ENCODE results near the gene CDK13. TPM values are rescaled to one million over a fixed set of nuclear protein-coding genes. Genes with fewer than 3 reads are reported as not detected.

The CDK13 gene
- total RNA-seq, 1 donor from 2014 or later: 53.2 TPM

DNA sequence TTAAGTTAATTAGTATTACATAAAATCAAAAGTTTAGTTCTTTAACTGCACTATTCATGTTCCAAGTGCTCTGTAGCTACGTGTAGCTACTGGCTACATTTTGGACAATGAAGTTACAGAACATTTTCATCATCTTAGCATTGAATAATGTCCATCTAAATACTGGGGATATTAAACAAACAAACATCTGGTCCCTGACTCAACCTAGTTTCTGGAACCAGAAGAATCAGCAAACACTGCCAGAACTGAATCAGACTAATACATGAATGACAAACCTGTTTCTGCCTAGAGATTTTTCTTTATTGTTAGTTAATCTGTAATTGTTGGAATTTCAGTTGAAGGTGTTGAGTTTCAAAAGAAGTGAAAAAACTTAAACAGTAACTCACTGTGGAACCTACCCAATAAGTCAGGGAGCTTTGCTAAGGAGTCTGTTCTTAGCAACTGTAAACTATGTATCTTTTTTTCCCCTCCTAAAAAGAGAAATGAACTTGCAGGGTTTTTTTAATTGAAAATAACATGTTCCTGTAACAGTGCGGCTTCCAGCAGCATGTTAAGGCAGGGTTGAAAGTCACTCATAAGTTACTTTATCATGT is 58.3 kb downstream of the CDK13 start:
- H3K4me1 Mint-ChIP-seq (ENCODE audit: low read depth, unreplicated experiment): no peaks in the 10 kb centered on the region
- DNase-seq: no peak
- H3K27me3 Mint-ChIP-seq (ENCODE audit: unreplicated experiment): no peaks in the 10 kb centered on the region
- no peaks in the 10 kb centered on the region for H3K36me3 Mint-ChIP-seq (ENCODE audit: unreplicated experiment)
- no peaks in the 10 kb centered on the region for H3K9me3 Mint-ChIP-seq (ENCODE audit: unreplicated experiment)
- H3K4me3 Mint-ChIP-seq (ENCODE audit: unreplicated experiment): no peak overlapping the region
- no peak overlapping the region for H3K27ac Mint-ChIP-seq (ENCODE audit: unreplicated experiment)
- TF ChIP-seq, protein P1, sequence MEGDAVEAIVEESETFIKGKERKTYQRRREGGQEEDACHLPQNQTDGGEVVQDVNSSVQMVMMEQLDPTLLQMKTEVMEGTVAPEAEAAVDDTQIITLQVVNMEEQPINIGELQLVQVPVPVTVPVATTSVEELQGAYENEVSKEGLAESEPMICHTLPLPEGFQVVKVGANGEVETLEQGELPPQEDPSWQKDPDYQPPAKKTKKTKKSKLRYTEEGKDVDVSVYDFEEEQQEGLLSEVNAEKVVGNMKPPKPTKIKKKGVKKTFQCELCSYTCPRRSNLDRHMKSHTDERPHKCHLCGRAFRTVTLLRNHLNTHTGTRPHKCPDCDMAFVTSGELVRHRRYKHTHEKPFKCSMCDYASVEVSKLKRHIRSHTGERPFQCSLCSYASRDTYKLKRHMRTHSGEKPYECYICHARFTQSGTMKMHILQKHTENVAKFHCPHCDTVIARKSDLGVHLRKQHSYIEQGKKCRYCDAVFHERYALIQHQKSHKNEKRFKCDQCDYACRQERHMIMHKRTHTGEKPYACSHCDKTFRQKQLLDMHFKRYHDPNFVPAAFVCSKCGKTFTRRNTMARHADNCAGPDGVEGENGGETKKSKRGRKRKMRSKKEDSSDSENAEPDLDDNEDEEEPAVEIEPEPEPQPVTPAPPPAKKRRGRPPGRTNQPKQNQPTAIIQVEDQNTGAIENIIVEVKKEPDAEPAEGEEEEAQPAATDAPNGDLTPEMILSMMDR (IDR thresholded peaks at IDR 0.05; ENCODE audit: partially characterized antibody, unreplicated experiment): no peak

GRCh38 chr7:40009301-40009700 is 59.2 kb downstream of the CDK13 start:
- Mint-ChIP-seq H3K27me3 (ENCODE audit: unreplicated experiment) (no peaks in the 10 kb centered on the region), H3K4me3 (ENCODE audit: unreplicated experiment) (no peak overlapping the region), H3K36me3 (ENCODE audit: unreplicated experiment) (no peaks in the 10 kb centered on the region), H3K9me3 (ENCODE audit: unreplicated experiment) (no peaks in the 10 kb centered on the region), H3K4me1 (ENCODE audit: low read depth, unreplicated experiment) (no peaks in the 10 kb centered on the region), H3K27ac (ENCODE audit: unreplicated experiment) (no peak overlapping the region)
- TF ChIP-seq, protein P1 (IDR thresholded peaks at IDR 0.05; ENCODE audit: partially characterized antibody, unreplicated experiment): no peak
- DNase-seq: no peak

GRCh38 chr7:40014376-40014775 is 64.3 kb downstream of the CDK13 start:
- H3K27ac Mint-ChIP-seq (ENCODE audit: unreplicated experiment): no peak overlapping the region
- no peaks in the 10 kb centered on the region for H3K4me1 Mint-ChIP-seq (ENCODE audit: low read depth, unreplicated experiment)
- H3K4me3 Mint-ChIP-seq (ENCODE audit: unreplicated experiment): no peak overlapping the region
- no peaks in the 10 kb centered on the region for H3K27me3 Mint-ChIP-seq (ENCODE audit: unreplicated experiment)
- no peak for DNase-seq
- H3K9me3 Mint-ChIP-seq (ENCODE audit: unreplicated experiment): no peaks in the 10 kb centered on the region
- H3K36me3 Mint-ChIP-seq (ENCODE audit: unreplicated experiment): no peaks in the 10 kb centered on the region
- TF ChIP-seq, protein P1 (IDR thresholded peaks at IDR 0.05; ENCODE audit: partially characterized antibody, unreplicated experiment): no peak

DNA sequence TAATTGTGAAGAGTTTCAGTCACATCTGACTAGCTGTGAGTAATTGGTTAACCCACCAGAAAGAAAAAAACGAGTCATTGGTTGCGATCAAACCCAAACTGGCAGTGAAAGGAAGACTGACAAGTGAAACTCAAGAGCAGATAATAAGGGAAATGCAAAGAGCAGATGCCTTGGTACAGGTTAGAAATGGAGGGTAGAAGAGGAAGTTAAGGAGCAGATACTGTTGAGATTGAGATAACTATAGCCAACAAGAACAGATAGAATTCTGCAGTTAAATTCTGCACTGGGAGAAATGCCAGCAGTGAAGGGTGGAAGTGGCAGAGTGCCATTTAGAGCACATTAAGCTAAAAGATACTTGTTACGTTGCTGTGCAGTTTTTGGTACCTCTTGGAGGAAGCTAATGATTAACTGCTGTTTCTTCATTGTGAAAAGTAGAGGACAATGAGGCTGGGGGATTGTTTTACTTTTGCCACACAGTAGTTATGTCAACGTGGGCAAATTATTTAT is 65.8 kb downstream of the CDK13 start:
- Mint-ChIP-seq H3K4me3 (ENCODE audit: unreplicated experiment) (no peak overlapping the region), H3K36me3 (ENCODE audit: unreplicated experiment) (no peaks in the 10 kb centered on the region), H3K4me1 (ENCODE audit: low read depth, unreplicated experiment) (no peaks in the 10 kb centered on the region), H3K9me3 (ENCODE audit: unreplicated experiment) (no peaks in the 10 kb centered on the region), H3K27ac (ENCODE audit: unreplicated experiment) (no peak overlapping the region), H3K27me3 (ENCODE audit: unreplicated experiment) (no peaks in the 10 kb centered on the region)
- DNase-seq: no peak
- TF ChIP-seq, protein P1 (IDR thresholded peaks at IDR 0.05; ENCODE audit: partially characterized antibody, unreplicated experiment): no peak

- TF ChIP-seq, protein P1 (IDR thresholded peaks at IDR 0.05; ENCODE audit: partially characterized antibody, unreplicated experiment): no peak
- Mint-ChIP-seq H3K9me3 (ENCODE audit: unreplicated experiment) (no peaks in the 10 kb centered on the region), H3K4me3 (ENCODE audit: unreplicated experiment) (no peak overlapping the region), H3K36me3 (ENCODE audit: unreplicated experiment) (peaks cover 5% of the 10 kb centered on the region), H3K4me1 (ENCODE audit: low read depth, unreplicated experiment) (no peaks in the 10 kb centered on the region), H3K27me3 (ENCODE audit: unreplicated experiment) (no peaks in the 10 kb centered on the region), H3K27ac (ENCODE audit: unreplicated experiment) (no peak overlapping the region)
- no peak for DNase-seq
These were observed 69.5 kb downstream of the CDK13 start for GRCh38 chr7:40019558-40019957.

Data from glutamatergic neuron (in vitro differentiated cells).